Endothelial cell of hepatic sinusoid (primary cell): ENCODE data around the gene ESR2.
"Not testable (repeated sequence)": the region's sequence is repeated elsewhere in the genome, so short reads cannot be mapped to it uniquely, and the experiment has no call there.

Experiments
- in situ Hi-C: cut with HindIII; loops from 2 replicates; pipeline ENCODE4 v1.10.0; 2017; ENCODE audit warnings: low sequenced_read_pairs

The ESR2 gene

DNA sequence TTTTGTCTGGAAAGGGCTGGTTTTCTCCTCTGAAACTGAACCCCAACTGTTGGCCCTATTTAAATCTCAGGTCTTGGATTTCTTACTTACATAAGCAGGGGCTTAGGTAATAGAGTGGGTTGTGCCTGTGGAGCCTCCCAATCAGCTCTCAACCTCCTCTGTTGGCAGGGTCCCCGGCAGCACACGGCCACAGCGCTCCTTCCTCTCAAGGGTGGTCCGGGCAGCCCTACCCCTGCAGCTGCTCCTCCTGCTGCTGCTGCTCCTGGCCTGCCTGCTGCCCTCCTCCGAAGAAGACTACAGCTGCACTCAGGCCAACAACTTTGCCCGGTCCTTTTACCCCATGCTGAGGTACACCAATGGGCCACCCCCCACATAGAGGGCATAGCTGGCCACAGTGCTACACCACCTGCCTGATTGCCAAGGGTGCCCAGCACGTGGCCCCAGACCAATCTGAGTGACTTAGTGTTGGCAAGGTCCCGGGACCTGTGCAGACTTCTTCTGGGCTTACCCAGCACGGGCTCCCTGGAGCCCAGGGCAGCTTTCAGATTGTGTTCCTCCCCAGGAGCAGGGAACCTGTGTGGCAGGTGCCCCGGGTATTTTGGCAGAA is 68.9 kb downstream of the ESR2 start:
- in situ Hi-C loops = no loop called here

DNA sequence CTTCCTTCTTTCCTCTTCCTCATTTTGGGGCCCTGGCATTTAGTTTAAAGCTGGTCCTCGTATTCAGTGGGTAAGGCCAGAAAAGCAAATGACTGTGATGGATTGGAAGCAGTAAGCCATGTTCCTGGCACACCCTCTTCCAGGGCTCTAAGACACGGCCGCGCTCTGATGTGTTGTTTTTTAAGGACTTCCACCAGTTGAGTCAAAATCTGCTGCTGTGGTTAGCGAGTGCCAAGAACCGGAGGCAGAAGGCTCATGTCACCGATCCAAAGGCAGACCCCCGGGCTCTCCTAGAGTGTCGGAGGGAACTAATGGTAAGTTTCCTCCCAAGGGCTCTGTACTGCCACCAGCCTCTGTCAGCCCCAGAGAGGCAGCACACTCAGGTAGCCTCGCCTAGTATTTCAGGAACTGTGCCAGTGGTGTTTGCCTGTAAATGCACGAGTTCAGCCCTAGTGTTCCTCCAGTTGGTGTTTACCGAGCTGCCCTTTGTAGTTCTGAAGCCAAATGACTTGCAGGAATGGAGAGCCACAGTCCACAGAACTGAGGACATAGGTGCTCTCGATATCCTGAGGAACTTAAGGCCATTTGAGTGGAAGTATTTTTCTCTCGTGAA is 72.7 kb downstream of the ESR2 start:
- in situ Hi-C loops = no loop called here

DNA sequence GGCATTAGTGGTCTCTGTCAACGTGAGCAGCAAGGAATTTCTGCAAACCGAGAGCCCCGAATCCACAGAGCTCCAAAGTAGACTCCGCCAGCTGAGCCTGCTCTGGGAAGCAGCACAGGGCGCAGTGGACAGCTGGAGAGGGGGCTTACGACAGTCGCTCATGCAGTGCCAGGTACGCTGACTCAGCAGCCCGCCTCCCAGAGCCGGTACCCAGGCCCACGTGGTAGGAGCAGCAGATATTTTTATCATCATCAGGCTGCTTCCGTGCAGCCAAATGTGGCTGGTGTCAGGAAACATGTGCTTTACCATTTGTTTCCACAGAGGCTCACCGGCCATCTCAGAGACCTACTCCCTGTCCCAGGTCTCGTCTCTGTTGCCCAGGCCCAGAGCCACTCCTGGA is 73.7 kb downstream of the ESR2 start:
- in situ Hi-C loops = no loop called here

DNA sequence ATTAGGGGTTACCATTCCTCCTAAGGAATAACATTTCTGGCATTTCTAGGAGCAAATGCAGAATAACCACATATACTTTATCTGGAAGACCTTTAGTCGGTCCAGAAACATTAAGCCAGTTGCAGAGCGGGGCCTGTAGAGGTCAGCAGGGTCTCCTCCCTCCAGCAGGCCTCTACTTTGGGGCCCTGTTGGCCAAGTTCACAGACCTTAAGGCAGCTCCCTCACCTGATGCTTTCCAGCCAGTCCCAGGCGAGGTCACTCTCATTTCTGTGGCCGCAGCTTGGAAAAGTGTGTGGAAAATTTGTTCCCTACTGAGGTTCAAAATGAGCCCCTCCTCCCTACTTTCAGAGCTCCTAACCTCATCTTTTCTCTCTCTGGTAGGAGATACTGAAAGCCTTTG is 74.1 kb downstream of the ESR2 start:
- in situ Hi-C loops = no loop called here

- in situ Hi-C loops = no loop called here
These were observed 75.6 kb downstream of the ESR2 start for GRCh38 chr14:64218344-64219240.

- in situ Hi-C loops = no loop called here
These were observed 76.3 kb downstream of the ESR2 start for GRCh38 chr14:64217834-64218233.

GRCh38 chr14:64217308-64217707 is 76.9 kb downstream of the ESR2 start:
- in situ Hi-C loops = no loop called here

GRCh38 chr14:64215978-64216377 is 78.2 kb downstream of the ESR2 start:
- in situ Hi-C loops = no loop called here

- in situ Hi-C loops = no loop called here
These were observed 78.9 kb downstream of the ESR2 start for GRCh38 chr14:64215274-64215673.

GRCh38 chr14:64213853-64214570 is 80.2 kb downstream of the ESR2 start:
- in situ Hi-C loops = no loop called here

GRCh38 chr14:64213086-64213485 is 81.1 kb downstream of the ESR2 start:
- in situ Hi-C loops = no loop called here

- in situ Hi-C loops = no loop called here
These were observed 81.5 kb downstream of the ESR2 start for GRCh38 chr14:64212666-64213065.

DNA sequence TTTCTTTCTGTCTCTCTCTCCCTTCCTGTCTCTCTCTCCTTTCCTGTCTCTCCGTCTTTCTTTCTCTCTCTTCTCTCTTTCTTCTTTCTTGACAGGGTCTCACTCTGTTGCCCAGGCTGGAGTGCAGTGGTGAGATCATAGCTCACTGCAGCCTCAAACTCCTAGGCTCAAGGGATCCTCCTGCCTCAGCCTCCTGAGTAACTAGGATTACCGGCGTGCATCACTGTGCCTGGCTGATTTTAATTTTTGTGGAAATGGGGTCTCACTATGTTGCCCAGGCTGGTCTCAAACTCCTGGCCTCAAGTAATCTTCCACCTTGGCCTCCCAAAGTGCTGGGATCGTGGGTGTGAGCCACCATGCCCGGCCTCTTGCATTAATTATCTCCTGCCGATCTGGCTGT is 83.3 kb downstream of the ESR2 start:
- in situ Hi-C loops = not testable (repeated sequence)

- in situ Hi-C loops = no loop called here
These were observed 84.0 kb downstream of the ESR2 start for GRCh38 chr14:64210216-64210615.

- in situ Hi-C loops = no loop called here
These were observed 84.6 kb downstream of the ESR2 start for GRCh38 chr14:64209444-64210131.

GRCh38 chr14:64208981-64209380 is 85.2 kb downstream of the ESR2 start:
- in situ Hi-C loops = no loop called here

DNA sequence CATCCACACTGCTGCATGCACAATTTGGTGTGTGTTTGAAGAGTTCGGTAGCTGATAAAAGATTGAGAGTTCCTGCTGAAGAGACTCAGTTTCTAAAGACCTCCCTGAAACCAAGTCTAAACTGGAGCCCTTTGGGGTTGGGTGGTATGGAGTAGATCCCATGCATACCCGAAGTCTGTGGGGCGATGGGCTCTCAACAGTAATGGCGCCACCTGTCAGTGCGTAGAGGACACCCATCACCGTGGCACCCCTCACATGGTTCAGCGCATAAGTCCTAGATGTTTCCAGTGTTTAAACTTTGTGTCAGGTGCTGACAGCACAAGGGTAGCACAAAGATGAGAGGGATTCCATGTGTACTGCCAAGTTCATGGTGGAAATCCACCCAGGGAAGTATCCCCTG is 85.9 kb downstream of the ESR2 start:
- in situ Hi-C loops = no loop called here

DNA sequence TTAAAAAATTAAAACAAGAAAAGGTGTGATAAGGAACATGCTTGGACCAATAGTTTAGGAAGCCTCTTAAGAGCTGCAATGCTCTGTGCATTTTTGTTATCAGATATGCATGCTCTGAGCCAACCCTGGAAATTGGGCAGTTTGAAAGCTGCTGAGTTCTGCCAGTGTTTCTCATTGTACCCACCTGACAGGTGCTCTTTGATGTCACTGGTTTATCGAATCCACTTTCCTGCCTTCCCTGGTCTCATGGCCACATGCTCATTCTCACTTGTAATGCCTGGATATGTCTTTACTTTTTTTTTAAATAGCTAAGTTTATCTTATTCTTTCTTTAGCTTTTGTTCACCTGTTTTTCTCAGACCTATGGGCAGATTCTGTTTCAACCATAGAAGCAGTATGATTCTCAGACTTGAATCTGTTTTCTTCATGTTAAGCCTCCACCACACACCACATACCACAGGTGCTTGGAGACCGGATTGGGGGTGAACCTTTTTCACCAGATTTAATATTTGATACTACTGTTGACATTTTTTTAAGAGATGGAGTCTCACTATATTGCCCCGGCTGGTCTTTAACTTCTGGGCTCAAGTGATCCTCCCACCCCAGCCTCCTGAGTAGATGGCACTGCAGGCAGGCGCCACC is 90.7 kb downstream of the ESR2 start:
- in situ Hi-C loops = loop anchor here (5.0 kb wide), 1 partner anchor 36 kb away; no protein-coding TSS in a partner anchor

DNA sequence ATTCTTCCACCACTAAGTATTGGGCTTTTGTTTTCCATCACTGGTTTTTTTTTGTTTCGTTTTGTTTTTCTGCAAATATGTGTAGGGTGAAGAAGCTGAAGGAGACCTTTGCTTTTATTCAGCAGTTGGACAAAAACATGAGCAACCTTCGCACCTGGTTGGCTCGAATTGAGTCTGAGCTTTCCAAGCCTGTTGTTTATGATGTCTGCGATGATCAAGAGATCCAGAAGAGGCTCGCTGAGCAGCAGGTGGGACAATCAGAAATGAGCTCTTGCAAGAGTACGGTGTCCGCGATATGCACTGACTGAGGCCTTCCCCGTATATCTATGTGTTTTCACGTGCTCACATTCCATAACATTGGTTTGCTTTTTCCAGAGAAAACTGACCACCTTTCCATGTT is 91.5 kb downstream of the ESR2 start:
- in situ Hi-C loops = loop anchor here (5.0 kb wide), 1 partner anchor 35 kb away; no protein-coding TSS in a partner anchor

GRCh38 chr14:64201921-64202545 is 92.1 kb downstream of the ESR2 start:
- in situ Hi-C loops = loop anchor here (5.0 kb wide), 1 partner anchor 35 kb away; no protein-coding TSS in a partner anchor
